Panc1 (cell line): ENCODE data around the gene FPR1. TPM values are rescaled to one million over a fixed set of nuclear protein-coding genes. Genes with fewer than 3 reads are reported as not detected.

Experiments
- ATAC-seq: fragments of 200-7000 bp; cut with Tn5 transposase; 2 replicates; pipeline ENCODE4 v1.9.1; 2020; ENCODE audit warnings: mild to moderate bottlenecking, moderate library complexity
- BruUV-seq: library from RNA; stranded (reverse); fragments of 400-500 nt; replicated peaks from 2 replicates; lab custom pipeline; 2021; lab: Mats Ljungman, UMichigan
- CTCF ChIA-PET: fragments of 300-600 bp; sonication (Branson Sonifier 250); formaldehyde crosslinking; loops from one replicate; lab custom pipeline; 2022; ENCODE audit warnings: antibody characterized with exemption; lab: Charles Lee
- POLR2A ChIA-PET: fragments of 300-600 bp; sonication (Branson Sonifier 250); formaldehyde crosslinking; loops from one replicate; lab custom pipeline; 2022; ENCODE audit warnings: antibody characterized with exemption; lab: Charles Lee
- DNase-seq: peaks from one replicate; pipeline ENCODE4 v3.0.0-alpha.2; 2010; ENCODE audit warnings: low read depth, low spot score
- H3K27ac ChIP-seq: 2 replicates; pipeline ENCODE4 v1.5.1; 2011; ENCODE audit warnings: mild to moderate bottlenecking, low read length, inconsistent platforms
- H3K27me3 ChIP-seq: fragments of 200-500 bp; sonication (Bioruptor generic); 2 replicates; pipeline ENCODE4 v1.6.0; 2014; ENCODE audit warnings: low read length, inconsistent platforms; ENCODE audit not compliant: control insufficient read depth, insufficient read depth
- H3K36me3 ChIP-seq: fragments of 200-500 bp; sonication (Bioruptor generic); 2 replicates; pipeline ENCODE4 v1.5.1; 2014; ENCODE audit warnings: inconsistent platforms, mild to moderate bottlenecking, low read length, moderate library complexity; ENCODE audit not compliant: control insufficient read depth, insufficient read depth
- H3K4me1 ChIP-seq: 2 replicates; pipeline ENCODE4 v1.5.1; 2011; ENCODE audit warnings: inconsistent platforms, mild to moderate bottlenecking, low read length, moderate library complexity; ENCODE audit not compliant: control insufficient read depth, insufficient read depth
- H3K4me3 ChIP-seq, 2 experiments: 2 replicates each; pipeline ENCODE4 v1.5.1; 2011 to 2012; ENCODE audit warnings: low read depth in 2 of 2, low read length in 2 of 2, mild to moderate bottlenecking in 2 of 2, inconsistent platforms in 1 of 2, moderate library complexity in 1 of 2
- H3K9me3 ChIP-seq: fragments of 200-500 bp; sonication (Bioruptor generic); 2 replicates; pipeline ENCODE4 v1.5.1; 2014; ENCODE audit warnings: low read depth, mild to moderate bottlenecking, inconsistent platforms, low read length, moderate library complexity; ENCODE audit not compliant: control insufficient read depth, insufficient read depth
- POLR2AphosphoS5 ChIP-seq: IDR thresholded peaks from 2 replicates; pipeline ENCODE4 v1.6.1; 2012; ENCODE audit warnings: mild to moderate bottlenecking, low read depth, low read length, moderate library complexity
- REST ChIP-seq, 2 experiments: IDR thresholded peaks; 2 replicates each; pipeline ENCODE4 v1.6.1; 2011 to 2012; ENCODE audit warnings: low read depth in 2 of 2, control low read depth in 1 of 2, low read length in 1 of 2, mild to moderate bottlenecking in 1 of 2, moderate library complexity in 1 of 2; ENCODE audit not compliant: insufficient read depth in 1 of 2
- SIN3A ChIP-seq: IDR thresholded peaks from 2 replicates; pipeline ENCODE4 v1.6.1; 2012; ENCODE audit warnings: low read depth, mild to moderate bottlenecking, low read length, moderate library complexity, borderline replicate concordance; ENCODE audit not compliant: insufficient read depth
- TCF7L2 ChIP-seq: IDR thresholded peaks from 2 replicates; pipeline ENCODE4 v1.6.1; 2011; ENCODE audit warnings: mild to moderate bottlenecking, low read depth, low read length, inconsistent platforms
- in situ Hi-C: cut with HindIII; loops from 2 replicates; pipeline ENCODE4 v1.10.0; 2016; ENCODE audit warnings: low sequenced_read_pairs, low pct_unique_long_range_greater_than_20kb
- intact Hi-C: fragments of 100-400 bp; cut with micrococcal nuclease; formaldehyde crosslinking; loops from one replicate; pipeline ENCODE4 v1.10.0; 2022; ENCODE audit not compliant: unreplicated experiment
- total RNA-seq: library from RNA; stranded (reverse); gene quantifications from one replicate; pipeline ENCODE4 v1.2.1, GENCODE V29; 2021; ENCODE audit not compliant: unreplicated experiment
- TF ChIP-seq, protein P1 (sequence below): fragments of 450-650 bp; IDR thresholded peaks from 2 replicates; pipeline ENCODE4 v1.5.1; 2017; ENCODE audit warnings: mild to moderate bottlenecking

FPR1 gene
- total RNA-seq, 1 experiment from 2014 or later, result not detected

DNA sequence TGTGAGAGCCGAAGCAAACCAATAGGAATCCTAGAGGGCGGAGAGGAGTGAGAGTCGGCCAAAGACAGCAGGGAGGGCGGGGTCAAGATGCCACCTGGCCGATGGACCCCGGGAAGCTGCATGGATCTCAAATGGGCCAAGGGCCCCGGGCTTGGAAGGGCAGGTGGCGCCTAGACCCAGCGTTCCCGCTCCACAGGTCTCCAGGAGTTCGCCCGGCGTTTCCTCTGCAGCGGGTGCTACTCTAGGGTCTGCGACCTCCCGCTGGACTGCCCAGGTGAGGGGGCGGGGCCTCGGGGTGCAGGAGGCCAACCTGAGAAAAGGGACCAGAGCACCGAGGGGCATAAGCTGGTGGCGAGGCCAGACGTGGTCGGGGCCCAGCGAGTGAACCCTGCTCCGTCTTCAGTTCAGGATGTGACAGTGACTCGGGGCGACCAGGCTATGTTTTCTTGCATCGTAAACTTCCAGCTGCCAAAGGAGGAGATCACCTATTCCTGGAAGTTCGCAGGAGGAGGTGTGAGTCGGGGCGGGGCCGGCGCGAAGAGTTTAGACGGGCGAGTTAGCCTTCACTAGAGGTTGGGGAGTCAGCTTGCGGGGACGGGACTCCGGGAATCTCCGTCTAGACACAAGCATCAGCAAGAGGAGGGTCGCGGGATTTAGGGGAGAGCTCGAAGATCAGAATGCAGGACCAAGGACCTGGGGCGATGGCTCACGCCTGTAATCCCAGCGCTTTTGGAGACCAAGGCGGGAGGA is 48.7 kb downstream of the FPR1 start:
- H3K36me3 ChIP-seq, result peaks cover 2% of the 10 kb centered on the region; the same call in 1 of the 2 replicates
- DNase-seq (no peak), ATAC-seq (peak; percentile 65)
- no peaks in the 10 kb centered on the region for H3K27me3 ChIP-seq
- H3K9me3 ChIP-seq, result no peaks in the 10 kb centered on the region
- H3K4me1 ChIP-seq, result peaks cover 10% of the 10 kb centered on the region
- intact Hi-C loops (no loop called here), in situ Hi-C loops (no loop called here)
- CTCF ChIA-PET, result interaction anchor here (0.7 to 0.8 kb wide), 2 partner anchors 74 to 535 kb away, joined by 3 read pairs; no protein-coding TSS in a partner anchor
- H3K27ac ChIP-seq, result peak overlapping the region; percentile 51; the same call in 1 of the 2 replicates
- TF ChIP-seq, protein P1, sequence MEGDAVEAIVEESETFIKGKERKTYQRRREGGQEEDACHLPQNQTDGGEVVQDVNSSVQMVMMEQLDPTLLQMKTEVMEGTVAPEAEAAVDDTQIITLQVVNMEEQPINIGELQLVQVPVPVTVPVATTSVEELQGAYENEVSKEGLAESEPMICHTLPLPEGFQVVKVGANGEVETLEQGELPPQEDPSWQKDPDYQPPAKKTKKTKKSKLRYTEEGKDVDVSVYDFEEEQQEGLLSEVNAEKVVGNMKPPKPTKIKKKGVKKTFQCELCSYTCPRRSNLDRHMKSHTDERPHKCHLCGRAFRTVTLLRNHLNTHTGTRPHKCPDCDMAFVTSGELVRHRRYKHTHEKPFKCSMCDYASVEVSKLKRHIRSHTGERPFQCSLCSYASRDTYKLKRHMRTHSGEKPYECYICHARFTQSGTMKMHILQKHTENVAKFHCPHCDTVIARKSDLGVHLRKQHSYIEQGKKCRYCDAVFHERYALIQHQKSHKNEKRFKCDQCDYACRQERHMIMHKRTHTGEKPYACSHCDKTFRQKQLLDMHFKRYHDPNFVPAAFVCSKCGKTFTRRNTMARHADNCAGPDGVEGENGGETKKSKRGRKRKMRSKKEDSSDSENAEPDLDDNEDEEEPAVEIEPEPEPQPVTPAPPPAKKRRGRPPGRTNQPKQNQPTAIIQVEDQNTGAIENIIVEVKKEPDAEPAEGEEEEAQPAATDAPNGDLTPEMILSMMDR, result no peak
- TF ChIP-seq REST (IDR thresholded peaks at IDR 0.05; ENCODE audit: insufficient read depth in 1 of 2, low read depth in 2 of 2, low read length in 1 of 2), result no peak
- no peak for TF ChIP-seq SIN3A
- H3K4me3 ChIP-seq, result peak overlapping the region; percentile 47 to 72
- POLR2A ChIA-PET, result interaction anchor here (0.6 kb wide), 1 partner anchor 1829 kb away, joined by 3 read pairs; no protein-coding TSS in a partner anchor
- no TSS peak for BruUV-seq

GRCh38 chr19:51702103-51702824 is 49.4 kb downstream of the FPR1 start:
- ATAC-seq (peak; percentile 59), DNase-seq (no peak)
- Histone ChIP-seq H3K4me1 (peaks cover 10% of the 10 kb centered on the region), H3K9me3 (no peaks in the 10 kb centered on the region), H3K36me3 (peaks cover 2% of the 10 kb centered on the region; the same call in 1 of the 2 replicates), H3K27ac (peak overlapping the region; percentile 29; the same call in 1 of the 2 replicates), H3K27me3 (no peaks in the 10 kb centered on the region), H3K4me3 (peak overlapping the region; percentile 47 to 72; a peak in 3 of 4 replicates)
- intact Hi-C loops, result no loop called here
- in situ Hi-C loops, result no loop called here
- CTCF ChIA-PET, result no interaction called here
- no TSS peak for BruUV-seq
- TF ChIP-seq SIN3A, result no peak
- TF ChIP-seq POLR2AphosphoS5, result no peak
- TF ChIP-seq TCF7L2, result no peak
- no peak for TF ChIP-seq REST (IDR thresholded peaks at IDR 0.05; ENCODE audit: insufficient read depth in 1 of 2, low read depth in 2 of 2, low read length in 1 of 2)
- TF ChIP-seq, protein P1, result no peak
- POLR2A ChIA-PET, result no interaction called here
